SK-N-SH treated with all-trans-retinoic acid at 6 μM for 48 hours (cell line): ENCODE measurements around the gene GAB4.

ENCODE experiments used
- ATAC-seq: fragments of 200-7000 bp; cut with Tn5 transposase; 3 replicates; pipeline ENCODE4 v1.9.1; 2020; ENCODE audit warnings: mild to moderate bottlenecking, moderate library complexity
- ARNTL ChIP-seq: fragments of 450-650 bp; formaldehyde crosslinking; IDR thresholded peaks from 2 replicates; pipeline ENCODE4 v1.5.0; 2020; ENCODE audit warnings: low read depth, mild to moderate bottlenecking, moderate library complexity, borderline replicate concordance
- BACH2 ChIP-seq: fragments of 250-450 bp; sonication (Bioruptor Pico); IDR thresholded peaks from 2 replicates; pipeline ENCODE4 v1.9.0; 2021; ENCODE audit warnings: mild to moderate bottlenecking, borderline replicate concordance
- CREB5 ChIP-seq: fragments of 250-450 bp; sonication (Bioruptor Pico); IDR thresholded peaks from 2 replicates; pipeline ENCODE4 v1.5.1; 2020; ENCODE audit warnings: low read depth, mild to moderate bottlenecking, moderate library complexity
- CSDC2 ChIP-seq: fragments of 250-450 bp; sonication (Bioruptor Pico); IDR thresholded peaks from 2 replicates; pipeline ENCODE4 v1.5.0; 2020; ENCODE audit warnings: mild to moderate bottlenecking, moderate library complexity
- CSRNP3 ChIP-seq: fragments of 250-450 bp; sonication (Bioruptor Pico); IDR thresholded peaks from 2 replicates; pipeline ENCODE4 v1.5.1; 2021; ENCODE audit warnings: mild to moderate bottlenecking, moderate library complexity
- ESRRG ChIP-seq: fragments of 250-450 bp; sonication (Bioruptor Pico); IDR thresholded peaks from 2 replicates; pipeline ENCODE4 v1.6.1; 2021; ENCODE audit warnings: mild to moderate bottlenecking
- ISL1 ChIP-seq: fragments of 250-450 bp; sonication (Bioruptor Pico); IDR thresholded peaks from 2 replicates; pipeline ENCODE4 v2.1.2; 2022; ENCODE audit warnings: mild to moderate bottlenecking, moderate library complexity
- PPARA ChIP-seq: fragments of 250-450 bp; sonication (Bioruptor Pico); IDR thresholded peaks from 2 replicates; pipeline ENCODE4 v1.5.0; 2020; ENCODE audit warnings: mild to moderate bottlenecking, borderline replicate concordance
- TOX ChIP-seq: fragments of 250-450 bp; sonication (Bioruptor Pico); IDR thresholded peaks from 2 replicates; pipeline ENCODE4 v1.8.0; 2021; ENCODE audit warnings: mild to moderate bottlenecking, moderate library complexity, borderline replicate concordance
- ZFP3 ChIP-seq: fragments of 250-450 bp; sonication (Bioruptor Pico); IDR thresholded peaks from 2 replicates; pipeline ENCODE4 v1.5.0; 2020; ENCODE audit warnings: mild to moderate bottlenecking, moderate library complexity
- ZFP30 ChIP-seq: fragments of 450-650 bp; formaldehyde crosslinking; IDR thresholded peaks from 2 replicates; pipeline ENCODE4 v1.5.0; 2022; ENCODE audit warnings: mild to moderate bottlenecking, moderate library complexity
- ZNF565 ChIP-seq: fragments of 450-650 bp; formaldehyde crosslinking; conservative IDR thresholded peaks from 2 replicates; pipeline ENCODE4 v1.5.0; 2020; ENCODE audit warnings: low read depth, mild to moderate bottlenecking, moderate library complexity
- ZNF70 ChIP-seq: fragments of 450-650 bp; formaldehyde crosslinking; IDR thresholded peaks from 2 replicates; pipeline ENCODE4 v1.5.0; 2020; ENCODE audit warnings: mild to moderate bottlenecking, moderate library complexity
- TF ChIP-seq, protein P1 (sequence below): fragments of 250-450 bp; sonication (Bioruptor Pico); IDR thresholded peaks from 2 replicates; pipeline ENCODE4 v1.8.0; 2020; ENCODE audit warnings: mild to moderate bottlenecking, moderate library complexity, borderline replicate concordance
- TF ChIP-seq, protein P2 (sequence below): fragments of 250-450 bp; sonication (Bioruptor Pico); IDR thresholded peaks from 2 replicates; pipeline ENCODE4 v1.8.0; 2021; ENCODE audit warnings: low read depth, mild to moderate bottlenecking, moderate library complexity, borderline replicate concordance
- TF ChIP-seq, protein P3 (sequence below): fragments of 250-450 bp; sonication (Bioruptor Pico); IDR thresholded peaks from 2 replicates; pipeline ENCODE4 v1.5.0; 2020; ENCODE audit warnings: mild to moderate bottlenecking, moderate library complexity

GAB4 gene

GRCh38 chr22:16961477-16962186 is 46.4 kb downstream of the GAB4 start (continued):
- TF ChIP-seq, protein P1, sequence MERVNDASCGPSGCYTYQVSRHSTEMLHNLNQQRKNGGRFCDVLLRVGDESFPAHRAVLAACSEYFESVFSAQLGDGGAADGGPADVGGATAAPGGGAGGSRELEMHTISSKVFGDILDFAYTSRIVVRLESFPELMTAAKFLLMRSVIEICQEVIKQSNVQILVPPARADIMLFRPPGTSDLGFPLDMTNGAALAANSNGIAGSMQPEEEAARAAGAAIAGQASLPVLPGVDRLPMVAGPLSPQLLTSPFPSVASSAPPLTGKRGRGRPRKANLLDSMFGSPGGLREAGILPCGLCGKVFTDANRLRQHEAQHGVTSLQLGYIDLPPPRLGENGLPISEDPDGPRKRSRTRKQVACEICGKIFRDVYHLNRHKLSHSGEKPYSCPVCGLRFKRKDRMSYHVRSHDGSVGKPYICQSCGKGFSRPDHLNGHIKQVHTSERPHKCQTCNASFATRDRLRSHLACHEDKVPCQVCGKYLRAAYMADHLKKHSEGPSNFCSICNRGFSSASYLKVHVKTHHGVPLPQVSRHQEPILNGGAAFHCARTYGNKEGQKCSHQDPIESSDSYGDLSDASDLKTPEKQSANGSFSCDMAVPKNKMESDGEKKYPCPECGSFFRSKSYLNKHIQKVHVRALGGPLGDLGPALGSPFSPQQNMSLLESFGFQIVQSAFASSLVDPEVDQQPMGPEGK (CRISPR knock-in tag), result no peak

DNA sequence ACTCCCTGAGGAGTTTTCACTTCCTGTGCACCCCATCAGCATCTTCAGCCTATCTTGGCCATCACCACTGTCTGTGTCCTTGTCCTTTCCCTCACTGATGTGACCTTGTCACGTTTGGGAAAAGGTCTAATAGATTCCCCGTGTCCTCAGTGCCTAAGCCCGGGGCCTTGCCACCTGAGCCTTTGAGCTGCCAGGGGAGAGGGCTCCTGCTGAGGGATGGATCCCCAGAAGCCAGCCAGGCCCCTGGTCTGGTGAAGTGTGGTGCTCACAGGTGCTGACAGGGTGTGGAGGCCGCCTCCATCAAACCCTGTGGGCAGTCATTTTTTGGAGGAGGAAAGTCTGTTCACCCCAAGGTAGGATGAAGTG is 47.2 kb downstream of the GAB4 start:
- TF ChIP-seq ZNF565 (no peak), ESRRG (no peak), ZFP3 (CRISPR knock-in tag) (no peak)
- no peak for ATAC-seq

DNA sequence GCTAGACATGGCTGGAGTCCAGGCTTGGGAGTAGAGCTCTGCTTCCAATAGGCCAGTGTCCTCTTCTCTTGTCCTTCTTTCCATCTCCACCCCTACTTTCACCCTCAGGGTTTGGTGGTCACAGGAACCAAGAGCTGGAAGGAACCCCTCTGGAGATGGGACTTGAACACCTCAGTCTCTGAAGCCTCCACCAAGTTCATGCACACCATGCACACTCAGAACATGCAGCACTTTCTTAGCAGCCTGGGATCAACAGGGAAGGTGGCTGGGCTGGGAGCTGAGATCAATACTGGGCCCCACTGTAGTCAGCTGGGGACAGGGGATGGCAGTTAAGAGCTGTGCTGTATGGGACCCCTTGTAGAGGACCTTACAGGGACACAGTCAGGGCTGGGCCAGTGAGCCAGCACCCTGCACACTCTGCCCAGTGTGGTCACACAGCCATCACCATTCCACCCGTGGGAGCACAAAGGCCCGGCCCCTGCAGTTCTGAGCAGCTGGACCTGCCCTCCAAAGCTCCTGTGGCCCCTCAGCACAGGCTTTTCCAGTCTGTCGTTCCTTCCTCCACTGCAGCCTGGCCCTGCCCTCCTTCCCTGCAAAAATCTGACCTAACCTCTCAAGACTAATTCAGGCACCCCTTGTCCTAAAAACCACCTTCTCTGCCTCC is 47.7 kb downstream of the GAB4 start:
- no peak for TF ChIP-seq ZFP3 (CRISPR knock-in tag)
- TF ChIP-seq ESRRG, result no peak
- TF ChIP-seq CREB5 (CRISPR knock-in tag), result no peak
- TF ChIP-seq, all 23 proteins: peak for 0
- ATAC-seq, result no peak

DNA sequence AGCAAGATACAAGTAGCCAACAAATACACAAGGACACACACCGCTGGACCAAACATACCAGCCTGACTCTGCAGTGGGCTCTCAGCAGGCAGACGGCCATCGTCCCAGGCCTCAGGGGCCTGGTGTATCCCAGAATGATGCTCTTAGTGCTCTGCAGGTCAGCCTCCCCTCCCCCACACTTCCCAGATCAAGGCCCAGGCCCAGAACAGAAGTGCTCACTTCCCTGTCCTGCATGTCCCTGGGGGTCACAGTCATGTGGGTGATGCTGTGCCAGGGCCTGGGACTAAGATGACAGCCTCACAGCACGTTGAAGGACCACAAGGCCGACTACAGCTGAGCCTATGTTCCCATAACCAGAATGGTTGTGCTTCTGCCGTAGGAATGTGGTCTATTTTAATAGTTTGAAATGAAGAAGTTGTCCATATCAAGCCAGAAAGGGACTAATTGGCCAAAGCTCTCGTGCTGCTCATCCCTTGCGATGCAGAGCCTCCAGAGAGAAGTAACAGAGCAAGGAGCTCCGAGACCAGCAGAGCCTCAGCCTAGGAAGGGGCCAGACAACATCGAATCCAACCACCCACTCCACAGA is 48.6 kb downstream of the GAB4 start:
- ATAC-seq, result no peak
- TF ChIP-seq PPARA (CRISPR knock-in tag) (no peak), ZFP30 (CRISPR knock-in tag) (no peak), ARNTL (CRISPR knock-in tag) (no peak)

- no peak for ATAC-seq
- TF ChIP-seq ISL1 (CRISPR knock-in tag) (no peak), CSDC2 (no peak), ARNTL (CRISPR knock-in tag) (no peak), BACH2 (CRISPR knock-in tag) (no peak)
- TF ChIP-seq, protein P2, sequence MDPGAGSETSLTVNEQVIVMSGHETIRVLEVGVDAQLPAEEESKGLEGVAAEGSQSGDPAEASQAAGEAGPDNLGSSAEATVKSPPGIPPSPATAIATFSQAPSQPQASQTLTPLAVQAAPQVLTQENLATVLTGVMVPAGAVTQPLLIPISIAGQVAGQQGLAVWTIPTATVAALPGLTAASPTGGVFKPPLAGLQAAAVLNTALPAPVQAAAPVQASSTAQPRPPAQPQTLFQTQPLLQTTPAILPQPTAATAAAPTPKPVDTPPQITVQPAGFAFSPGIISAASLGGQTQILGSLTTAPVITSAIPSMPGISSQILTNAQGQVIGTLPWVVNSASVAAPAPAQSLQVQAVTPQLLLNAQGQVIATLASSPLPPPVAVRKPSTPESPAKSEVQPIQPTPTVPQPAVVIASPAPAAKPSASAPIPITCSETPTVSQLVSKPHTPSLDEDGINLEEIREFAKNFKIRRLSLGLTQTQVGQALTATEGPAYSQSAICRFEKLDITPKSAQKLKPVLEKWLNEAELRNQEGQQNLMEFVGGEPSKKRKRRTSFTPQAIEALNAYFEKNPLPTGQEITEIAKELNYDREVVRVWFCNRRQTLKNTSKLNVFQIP, result no peak
Measured at GRCh38 chr22:16958475-16958874, 49.5 kb downstream of the GAB4 start.

GRCh38 chr22:16957781-16958180 is 50.2 kb downstream of the GAB4 start:
- no peak for ATAC-seq
- TF ChIP-seq ZNF70 (CRISPR knock-in tag) (no peak), TOX (CRISPR knock-in tag) (no peak), CSRNP3 (CRISPR knock-in tag) (no peak), ZNF565 (no peak), CREB5 (CRISPR knock-in tag) (no peak), ARNTL (CRISPR knock-in tag) (no peak)
- TF ChIP-seq, protein P3, sequence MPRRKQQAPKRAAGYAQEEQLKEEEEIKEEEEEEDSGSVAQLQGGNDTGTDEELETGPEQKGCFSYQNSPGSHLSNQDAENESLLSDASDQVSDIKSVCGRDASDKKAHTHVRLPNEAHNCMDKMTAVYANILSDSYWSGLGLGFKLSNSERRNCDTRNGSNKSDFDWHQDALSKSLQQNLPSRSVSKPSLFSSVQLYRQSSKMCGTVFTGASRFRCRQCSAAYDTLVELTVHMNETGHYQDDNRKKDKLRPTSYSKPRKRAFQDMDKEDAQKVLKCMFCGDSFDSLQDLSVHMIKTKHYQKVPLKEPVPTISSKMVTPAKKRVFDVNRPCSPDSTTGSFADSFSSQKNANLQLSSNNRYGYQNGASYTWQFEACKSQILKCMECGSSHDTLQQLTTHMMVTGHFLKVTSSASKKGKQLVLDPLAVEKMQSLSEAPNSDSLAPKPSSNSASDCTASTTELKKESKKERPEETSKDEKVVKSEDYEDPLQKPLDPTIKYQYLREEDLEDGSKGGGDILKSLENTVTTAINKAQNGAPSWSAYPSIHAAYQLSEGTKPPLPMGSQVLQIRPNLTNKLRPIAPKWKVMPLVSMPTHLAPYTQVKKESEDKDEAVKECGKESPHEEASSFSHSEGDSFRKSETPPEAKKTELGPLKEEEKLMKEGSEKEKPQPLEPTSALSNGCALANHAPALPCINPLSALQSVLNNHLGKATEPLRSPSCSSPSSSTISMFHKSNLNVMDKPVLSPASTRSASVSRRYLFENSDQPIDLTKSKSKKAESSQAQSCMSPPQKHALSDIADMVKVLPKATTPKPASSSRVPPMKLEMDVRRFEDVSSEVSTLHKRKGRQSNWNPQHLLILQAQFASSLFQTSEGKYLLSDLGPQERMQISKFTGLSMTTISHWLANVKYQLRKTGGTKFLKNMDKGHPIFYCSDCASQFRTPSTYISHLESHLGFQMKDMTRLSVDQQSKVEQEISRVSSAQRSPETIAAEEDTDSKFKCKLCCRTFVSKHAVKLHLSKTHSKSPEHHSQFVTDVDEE (CRISPR knock-in tag), result no peak
- TF ChIP-seq, all 23 proteins: peak for 0
